Mucosa of gallbladder (tissue), 1 donor: ENCODE results near the gene NME4. TPM values are rescaled to one million over a fixed set of nuclear protein-coding genes. Genes with fewer than 3 reads are reported as not detected.
"Not testable (repeated sequence)": the region's sequence is repeated elsewhere in the genome, so short reads cannot be mapped to it uniquely, and the experiment has no call there.

ENCODE experiments used
- DNase-seq: peaks from one replicate; pipeline ENCODE4 v3.0.0-alpha.2; 2020; ENCODE audit warnings: low spot score
- total RNA-seq: library from RNA; stranded (reverse); gene quantifications from one replicate; pipeline ENCODE4 v1.2.1, GENCODE V29; 2021
- donor health status: DM: no; HTN: no; CAD: no.

NME4 gene
- total RNA-seq, 1 donor from 2014 or later = 105 TPM

DNA sequence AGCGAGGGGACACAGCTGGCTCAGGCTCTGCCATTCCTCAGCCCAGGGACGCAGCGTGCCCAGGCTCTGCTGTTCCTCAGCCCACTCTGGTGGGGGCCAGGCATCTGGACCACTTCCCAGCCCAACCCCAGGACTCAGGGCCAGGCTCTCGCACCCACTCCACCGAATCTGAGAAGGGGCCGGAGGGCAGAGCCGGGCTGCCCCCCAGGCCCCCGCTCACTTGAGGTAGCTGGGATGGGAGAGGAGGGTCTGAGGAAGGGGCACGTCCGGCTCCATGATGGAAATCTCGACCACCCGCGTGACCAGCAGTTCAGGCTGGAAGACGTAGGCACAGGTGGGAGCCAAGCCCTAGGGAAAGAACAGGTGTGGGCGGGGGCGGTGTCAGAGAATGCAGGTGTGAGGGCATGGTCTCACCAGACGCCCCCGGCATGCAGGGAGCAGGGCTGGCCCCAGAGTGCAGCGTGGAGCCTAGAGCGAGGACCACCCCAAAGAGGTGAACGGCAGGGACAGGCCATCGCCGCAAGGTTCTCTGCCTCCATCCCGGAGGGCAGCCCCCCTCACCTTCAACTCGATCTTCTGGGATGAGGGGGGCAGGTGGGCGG is 20.1 kb upstream of the NME4 start:
- DNase-seq = no peak

DNA sequence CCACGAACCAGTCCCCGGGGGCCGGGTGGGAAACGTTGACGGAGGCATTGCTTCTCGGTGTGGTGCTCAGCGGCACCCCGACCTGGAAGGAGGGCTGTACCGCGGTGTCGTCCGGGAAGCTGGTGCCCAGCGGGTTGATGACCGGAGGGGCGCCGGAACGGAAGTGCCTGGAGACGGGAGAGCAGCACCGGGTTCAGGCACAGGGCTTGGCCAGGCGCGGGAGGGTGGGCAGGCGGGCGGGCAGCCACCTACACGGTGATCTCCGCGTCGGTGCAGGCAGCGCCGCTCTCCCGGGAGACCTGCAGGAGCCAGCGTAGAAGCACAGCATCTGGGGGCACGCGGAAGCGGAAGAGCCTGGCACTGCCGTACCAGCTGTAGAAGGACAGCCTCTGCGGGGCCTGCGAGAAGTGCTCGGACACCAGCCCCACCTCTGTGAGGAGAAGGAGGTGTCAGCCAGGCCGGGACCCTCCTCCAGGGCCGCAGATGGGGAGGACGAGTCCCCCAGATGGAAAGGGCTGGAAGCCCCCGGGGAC is 19.5 kb upstream of the NME4 start:
- DNase-seq = no peak

DNA sequence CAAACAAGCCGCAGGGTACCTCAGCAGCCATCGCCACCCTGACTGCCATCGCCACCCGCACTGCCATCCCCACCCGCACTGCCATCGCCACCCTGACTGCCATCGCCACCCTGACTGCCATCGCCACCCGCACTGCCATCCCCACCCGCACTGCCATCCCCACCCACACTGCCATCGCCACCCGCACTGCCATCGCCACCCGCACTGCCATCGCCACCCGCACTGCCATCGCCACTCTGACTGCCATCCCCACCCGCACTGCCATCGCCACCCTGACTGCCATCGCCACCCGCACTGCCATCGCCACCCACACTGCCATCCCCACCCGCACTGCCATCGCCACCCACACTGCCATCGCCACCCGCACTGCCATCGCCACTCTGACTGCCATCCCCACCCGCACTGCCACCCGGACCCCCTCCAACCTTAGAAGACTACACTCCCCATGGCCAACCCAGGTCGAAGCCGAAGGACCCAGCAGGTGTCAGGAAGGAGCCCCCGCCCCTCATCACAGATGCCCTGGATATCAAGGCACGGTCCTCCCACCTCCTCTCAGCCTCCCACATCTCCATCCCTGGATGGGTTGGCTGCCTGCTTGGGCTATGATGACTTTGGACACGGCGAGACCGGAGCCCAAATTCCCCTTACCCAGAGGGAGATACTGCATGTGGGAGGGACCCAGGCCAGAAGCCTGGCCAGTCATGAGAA is 18.7 kb upstream of the NME4 start:
- not testable (repeated sequence) for DNase-seq

DNA sequence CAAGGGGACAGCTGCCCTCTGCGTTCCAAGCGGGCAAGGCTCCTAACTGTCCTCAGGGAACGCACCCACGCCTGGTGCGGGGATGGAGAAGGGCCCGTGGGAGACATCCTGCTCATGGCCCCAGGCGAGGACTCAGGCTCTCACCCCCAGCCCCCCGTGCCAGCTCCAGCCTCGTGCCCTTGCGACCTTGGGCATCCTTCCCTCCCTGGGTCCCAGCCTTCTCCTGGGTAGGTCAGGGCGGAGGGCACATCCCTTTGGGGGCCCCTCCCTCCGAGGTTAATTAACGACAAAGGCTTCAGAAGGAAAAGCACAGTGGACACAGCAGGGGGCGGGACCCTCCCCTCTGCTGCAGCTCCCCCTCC is 18.2 kb upstream of the NME4 start:
- DNase-seq = no peak

DNA sequence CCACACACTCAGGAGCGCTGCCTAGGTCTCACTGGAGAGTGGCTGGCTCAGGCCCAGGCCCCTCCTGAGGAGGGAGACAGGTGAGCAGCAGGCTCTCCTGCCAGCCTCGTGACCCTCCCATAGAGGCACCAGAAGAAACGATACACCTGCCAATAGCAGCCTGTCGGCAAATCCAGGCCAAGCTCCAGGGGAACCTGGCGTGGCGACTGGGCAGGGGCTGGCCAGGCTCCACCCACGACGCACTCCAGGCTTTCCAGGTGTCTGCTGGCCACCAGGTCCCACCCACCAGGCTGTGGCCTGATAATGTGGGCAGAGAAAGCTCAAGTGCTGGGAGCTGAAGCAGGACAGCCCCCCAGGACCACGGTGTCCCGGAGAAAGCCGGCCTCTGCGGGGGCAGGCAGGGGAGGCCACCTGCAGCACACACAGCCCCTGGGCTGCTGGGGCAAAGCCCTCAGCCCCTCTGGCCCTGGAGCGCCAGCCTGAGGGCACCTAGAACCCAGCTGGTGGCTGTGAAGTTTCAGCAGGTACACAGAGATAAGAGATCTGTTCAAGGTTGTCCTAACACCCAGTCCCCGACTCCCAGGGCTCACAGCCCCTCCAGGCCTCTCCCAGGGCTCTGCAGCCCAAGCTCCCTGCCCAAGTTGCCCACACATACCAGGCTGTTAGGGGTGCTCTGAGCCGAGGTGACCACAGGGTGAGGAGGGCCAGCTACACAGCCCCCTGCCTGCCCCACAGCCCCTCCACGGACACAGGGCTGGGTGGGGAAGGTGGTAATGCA is 17.6 kb upstream of the NME4 start:
- DNase-seq = peak; percentile 87

DNA sequence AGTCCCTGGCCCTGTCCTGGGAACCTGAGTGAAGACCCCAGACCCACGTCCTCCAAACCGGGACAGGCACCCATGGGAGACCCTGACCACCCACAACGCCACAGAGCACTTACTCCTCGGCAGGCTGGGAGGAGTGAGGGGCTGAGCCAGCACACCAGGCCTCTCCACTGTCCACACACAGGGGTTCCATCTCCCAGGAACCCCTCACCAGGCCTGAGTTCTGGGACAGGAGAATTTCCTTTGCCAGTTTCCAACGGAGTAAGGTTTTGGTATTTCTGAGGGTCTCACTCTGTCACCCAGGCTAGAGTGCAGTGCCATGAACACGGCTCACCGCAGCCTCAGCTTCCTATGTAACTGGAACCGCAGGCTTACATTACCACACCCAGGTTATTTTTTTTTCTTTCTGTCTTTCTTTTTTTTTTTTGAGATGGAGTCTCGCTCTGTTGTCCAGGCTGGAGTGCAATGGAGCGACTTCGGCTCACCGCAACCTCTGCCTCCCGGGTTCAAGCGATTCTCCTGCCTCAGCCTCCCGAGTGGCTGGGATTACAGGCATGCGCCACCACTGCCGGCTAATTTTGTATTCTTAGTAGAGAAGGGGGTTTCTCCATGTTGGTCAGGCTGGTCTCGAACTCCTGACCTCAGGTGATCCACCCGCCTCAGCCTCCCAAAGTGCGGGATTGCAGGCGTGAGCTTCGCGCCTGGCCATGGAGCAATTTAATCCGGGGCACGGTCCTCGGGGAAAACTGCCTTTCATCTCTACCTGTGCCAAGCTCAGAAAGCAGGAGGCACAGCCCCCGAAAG is 16.8 kb upstream of the NME4 start:
- DNase-seq = no peak

DNA sequence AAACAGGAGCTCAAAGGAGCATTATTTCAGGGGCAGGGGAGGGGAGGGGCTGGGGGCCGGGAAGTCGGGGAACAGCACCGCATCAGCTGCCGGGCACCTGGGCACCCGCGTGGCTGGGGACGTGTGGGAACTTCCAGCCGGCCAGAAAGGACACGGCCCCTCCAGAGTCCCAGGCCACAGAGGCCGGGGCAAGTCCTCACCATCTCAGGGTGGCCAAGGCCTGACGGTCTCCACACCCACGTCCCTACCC is 16.3 kb upstream of the NME4 start:
- DNase-seq = no peak

DNA sequence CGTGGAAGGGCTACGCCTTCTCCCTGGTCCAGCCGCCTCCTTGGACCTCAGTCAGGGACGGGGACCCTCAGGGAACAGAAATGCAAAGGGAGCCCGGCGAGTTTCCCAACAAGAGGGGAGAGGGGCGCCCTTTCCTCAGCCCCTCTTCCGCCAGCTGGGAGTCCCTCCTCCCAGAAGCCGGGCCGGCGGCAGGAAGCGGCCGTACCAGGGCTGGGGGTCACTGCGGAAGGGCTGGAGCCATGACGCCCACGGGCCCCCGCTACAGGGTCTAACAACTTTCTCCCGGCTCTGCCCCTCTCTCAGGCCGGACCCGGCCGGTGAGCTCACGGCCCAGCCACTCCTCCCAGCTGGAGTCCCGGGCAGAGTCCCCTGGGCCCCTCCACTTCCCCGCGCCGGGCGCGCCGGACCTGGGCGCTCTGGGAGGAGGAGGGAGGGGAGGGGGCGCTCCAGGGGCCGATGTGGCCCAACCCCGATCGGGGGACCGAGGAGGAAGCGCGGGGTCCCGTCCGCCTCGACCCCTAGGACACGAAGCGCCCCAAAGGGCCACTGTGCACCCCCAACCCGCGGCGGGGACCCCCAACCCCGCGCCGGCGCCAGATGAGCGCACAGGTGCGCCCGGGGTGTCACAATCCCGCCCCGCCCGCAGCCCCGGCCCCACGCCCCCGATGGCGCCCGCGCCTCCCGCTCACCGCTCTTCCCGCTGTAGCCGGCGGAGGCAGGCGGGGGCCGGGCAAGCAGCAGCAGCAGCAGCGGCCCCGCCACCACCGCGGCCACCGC is 15.8 kb upstream of the NME4 start:
- no peak for DNase-seq

DNA sequence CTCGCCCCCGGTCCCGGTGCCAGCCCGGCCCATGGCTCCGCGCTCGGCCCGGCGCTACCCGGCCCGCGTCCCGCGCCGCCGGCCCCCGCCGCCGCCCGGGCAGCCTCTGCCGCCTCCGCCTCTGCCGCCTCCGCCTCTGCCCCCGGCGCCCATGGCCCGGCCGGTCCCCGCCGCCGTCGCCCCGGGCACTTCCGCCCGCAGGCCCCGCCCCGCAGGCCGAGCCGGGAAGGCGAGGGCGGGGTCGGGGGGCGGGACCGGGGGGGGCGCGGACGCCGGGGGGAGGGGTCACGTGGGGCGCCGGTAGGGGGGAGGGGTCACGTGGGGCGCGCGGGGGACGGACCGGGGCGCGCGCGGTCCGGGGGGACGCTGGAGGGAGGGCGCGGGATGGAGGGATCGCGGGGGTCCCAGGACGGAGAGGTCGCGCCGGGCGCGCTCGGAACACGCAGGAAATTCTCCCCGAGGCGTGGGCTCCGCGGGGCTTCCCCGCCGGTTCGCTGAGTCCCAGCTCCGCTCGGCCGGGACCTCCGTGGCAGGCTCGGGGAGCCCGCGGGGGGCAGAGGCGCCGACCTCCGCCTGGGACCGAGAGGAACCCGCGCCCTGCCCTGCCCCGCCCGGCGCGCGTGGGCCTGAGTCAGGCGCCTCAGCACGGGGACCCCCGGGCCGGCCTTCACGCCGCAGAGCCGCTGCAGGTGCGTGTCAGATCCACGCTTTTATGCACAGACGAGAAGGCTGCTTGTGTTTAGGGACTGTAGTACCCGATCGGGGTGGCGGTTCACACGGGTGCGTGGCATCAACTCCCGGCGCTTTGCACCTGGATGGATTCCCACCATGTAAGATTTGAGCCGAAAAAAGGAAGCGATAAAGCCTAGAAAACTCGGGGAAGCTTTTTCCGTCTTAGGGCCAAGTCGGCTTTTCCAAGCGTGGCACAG is 14.9 kb upstream of the NME4 start, which contains the start of gene PGAP6:
PGAP6 (minus strand) TSS at position 190 of the 929 bp plus-strand sequence; CDS start at position 33, 157 bp downstream.
- peak; percentile 43 for DNase-seq

DNA sequence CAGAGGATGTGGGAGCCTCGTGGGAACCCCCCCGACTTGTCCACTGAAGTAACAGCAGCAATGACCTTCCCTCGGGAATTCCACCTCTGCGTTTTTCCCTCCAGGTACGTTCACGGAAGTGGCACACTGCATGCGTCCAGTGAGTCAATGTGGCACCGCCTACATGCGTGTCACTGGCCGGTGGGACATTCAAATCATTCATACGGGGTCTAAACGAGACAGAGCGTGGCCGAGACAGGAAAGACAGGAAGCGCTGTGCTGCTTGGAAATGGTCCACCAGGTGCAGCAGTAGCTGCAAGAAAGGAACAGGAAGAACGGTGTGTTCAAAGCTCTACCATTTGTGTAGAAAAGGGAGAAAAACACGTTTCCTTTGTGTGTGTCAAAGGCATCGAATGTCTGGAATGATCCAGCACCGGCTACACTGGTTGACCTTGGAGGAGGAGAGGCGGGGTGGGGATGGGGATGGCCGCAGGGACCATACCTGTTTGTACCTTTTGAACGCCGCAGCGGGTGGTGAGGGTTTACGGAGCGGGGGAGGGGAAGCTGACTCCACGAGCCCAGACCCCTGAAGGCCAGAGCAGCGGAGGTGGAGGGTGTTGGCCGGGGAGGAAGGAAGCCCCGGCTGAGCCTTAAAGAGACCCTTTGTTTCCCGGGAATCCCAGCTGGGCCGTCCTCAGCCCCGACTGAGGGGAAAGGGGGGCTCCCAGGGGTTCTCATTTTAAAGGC is 13.5 kb upstream of the NME4 start:
- peak; percentile 59 for DNase-seq

DNA sequence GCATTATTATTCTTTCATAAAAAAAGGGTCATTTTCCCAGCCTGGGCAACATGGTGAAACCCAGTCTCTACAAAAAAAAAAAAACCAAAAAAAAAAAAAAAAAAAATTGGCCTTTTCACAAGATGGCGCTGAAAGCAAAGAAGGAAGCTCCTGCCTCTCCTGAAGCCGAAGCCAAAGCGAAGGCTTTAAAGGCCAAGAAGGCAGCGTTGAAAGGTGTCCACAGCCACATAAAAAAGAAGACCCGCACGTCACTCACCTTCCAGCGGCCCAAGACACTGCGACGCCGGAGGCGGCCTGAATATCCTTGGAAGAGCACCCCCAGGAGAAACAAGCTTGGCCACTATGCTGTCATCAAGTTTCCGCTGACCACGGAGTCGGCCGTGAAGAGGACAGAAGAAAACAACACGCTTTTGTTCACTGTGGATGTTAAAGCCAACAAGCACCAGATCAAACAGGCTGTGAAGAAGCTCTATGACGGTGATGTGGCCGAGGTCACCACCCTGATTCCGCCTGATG is 10.3 kb upstream of the NME4 start:
- DNase-seq = no peak

DNA sequence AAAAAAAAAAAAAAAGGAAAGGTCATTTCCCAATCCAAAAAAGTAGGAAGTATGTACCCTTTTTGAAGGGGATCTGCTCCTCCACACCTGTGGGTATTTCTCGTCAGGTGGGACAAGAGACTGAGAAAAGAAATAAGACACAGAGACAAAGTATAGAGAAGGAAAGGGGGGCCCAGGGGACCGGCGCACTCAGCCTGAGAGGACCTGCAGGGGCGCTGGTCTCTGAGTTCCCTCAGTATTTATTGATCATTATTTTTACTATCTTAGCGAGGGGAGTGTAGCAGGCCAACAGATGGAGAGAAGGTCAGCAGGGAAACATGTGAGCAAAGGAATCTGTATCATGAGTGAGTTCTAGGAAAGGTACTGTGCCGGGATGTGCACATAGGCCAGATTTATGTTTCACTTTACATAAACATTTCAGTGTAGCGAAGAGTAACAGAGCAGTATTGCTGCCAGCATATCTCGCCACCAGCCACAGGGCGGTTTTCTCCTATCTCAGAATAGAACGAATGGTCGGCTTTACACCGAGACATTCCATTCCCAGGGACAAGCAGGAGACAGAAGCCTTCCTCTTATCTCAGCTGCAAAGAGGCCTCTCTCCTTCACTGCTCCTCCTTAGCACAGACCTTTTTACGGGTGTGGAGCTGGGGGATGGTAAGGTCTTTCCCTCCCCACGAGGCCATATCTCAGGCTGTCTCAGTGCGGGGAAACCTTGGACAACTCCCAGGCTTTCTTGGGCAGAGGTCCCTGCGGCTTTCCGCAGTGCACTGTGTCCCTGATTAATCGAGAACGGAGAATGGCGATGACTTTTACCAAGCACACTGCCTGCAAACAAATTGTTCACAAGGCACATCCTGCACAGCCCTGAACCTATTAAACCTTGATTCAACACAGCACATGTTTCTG is 9.0 kb upstream of the NME4 start:
- DNase-seq = not testable (repeated sequence)

DNA sequence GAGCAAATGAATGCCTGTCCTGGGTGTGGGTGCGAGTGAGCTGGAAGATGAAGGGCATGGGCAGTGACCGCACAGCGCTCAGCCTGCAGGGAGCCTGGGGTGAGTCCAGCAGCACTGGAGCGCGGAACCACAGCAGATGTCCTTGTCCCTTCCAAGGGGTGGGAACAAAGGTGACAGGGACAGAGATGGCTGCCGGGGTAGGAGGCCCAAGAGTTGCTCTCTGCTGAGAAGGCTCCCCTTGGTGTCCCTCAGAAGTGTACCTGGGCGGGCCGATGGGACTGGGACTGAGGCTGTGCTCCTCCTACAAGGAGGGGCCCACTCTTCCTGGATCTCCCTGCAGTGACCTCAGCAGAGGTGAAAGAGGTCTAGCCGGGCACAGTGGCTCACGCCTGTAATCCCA is 7.6 kb upstream of the NME4 start:
- DNase-seq = no peak

DNA sequence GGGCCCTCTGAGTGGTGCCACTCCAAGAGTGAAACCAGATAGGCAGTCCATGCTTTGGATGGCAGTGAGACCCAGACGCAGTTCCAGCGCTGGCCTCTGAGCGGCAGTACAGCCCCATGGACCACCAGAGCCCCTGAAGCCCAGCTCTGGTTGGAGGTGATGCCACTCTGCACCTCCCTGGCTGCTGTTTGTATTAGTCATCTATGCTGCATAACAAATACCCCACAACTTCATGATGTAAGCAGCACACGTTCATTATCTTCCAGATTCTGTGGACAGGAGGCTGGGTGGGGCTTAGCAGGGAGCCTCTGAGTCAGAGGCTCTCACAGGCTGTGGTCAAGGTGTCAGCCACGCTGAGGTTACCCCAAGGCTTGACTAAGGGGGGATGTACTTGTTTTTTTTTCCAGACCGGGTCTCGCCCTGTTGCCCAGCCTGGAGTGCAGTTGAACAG is 5.1 kb upstream of the NME4 start:
- no peak for DNase-seq

DNA sequence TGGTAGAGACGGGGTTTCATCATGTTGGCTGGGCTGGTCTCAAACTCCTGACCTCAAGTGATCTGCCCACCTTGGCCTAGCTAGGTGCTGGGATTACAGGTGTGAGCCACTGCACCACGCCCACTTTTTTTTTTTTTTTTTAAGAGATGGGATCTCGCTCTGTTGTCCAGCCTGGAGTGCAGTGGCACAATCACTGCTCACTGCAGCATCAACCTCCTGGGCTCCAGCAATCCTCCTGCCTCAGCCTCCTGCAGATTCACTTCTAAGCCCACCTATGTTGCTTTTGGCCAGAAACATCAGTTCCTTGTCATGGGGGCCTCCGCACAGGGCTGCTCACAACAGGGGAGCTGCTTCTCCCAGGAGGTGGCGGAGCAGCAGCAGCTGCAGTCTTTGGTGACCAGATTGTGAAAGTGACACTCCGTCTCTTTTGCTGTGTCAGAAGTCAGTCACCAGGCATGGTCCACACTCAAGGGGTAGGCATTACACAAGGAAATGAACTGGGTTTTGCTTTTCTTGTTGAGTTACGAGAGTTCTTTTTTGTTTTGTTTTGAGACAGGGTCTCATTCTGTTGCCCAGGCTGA is 4.5 kb upstream of the NME4 start:
- DNase-seq = no peak

DNA sequence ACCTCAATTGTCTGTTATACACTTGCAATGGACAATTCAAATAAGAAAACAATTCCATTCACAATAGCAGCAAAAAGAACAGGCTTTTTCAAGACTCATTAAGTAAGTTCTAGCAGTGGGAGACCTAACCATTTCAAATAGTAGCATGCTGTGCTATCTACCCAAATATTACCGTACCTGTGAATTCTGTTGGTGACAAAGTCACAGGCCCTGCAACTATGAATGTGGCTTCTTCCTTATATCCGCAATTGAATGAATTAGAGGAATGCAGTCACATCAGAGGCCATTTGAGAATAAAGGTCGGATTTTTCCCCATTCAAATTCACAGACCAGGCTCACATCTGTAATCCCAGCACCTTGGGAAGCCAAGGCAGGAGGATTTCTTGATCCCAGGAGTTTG is 800 bp upstream of the NME4 start:
- DNase-seq = no peak

DNA sequence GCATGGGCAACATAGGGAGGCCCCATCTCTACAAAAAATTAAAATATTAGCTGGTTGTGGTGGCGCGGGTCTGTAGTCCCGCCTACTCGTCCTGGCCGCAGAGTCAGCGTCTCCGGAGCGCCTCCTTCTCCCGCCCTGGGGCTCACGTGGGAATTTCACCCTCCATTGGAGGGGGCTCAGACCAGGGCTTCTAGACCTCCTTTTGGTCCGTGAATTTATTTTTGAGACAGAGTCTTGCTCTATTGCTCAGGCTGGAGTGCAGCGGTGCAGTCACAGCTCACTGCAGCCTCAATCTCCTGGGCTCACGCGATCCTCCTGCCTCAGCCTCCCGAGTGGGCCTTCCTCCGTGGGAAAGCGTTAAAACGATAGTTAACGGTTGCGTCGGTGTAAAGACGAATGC is 394 bp upstream of the NME4 start:
- DNase-seq = no peak
